Right lung (tissue), 5 donors: ENCODE data around the gene TBC1D21. TPM values are rescaled to one million over a fixed set of nuclear protein-coding genes. Genes with fewer than 3 reads are reported as not detected.

Experiments
- DNase-seq, 2 donors: peaks; one replicate each; pipeline ENCODE4 v3.0.0-alpha.2; 2013
- polyA plus RNA-seq, 5 donors: library from polyadenylated mRNA; unstranded; fragments of 120-200 nt; gene quantifications; one replicate each; pipeline versions ENCODE4 v1.2.1 to v1.2.3, GENCODE V29; 2013; ENCODE audit warnings: inconsistent platforms in 1 of 5, low replicate concordance in 1 of 5; ENCODE audit not compliant: insufficient read length in 5 of 5, insufficient read depth in 1 of 5

Gene TBC1D21
- polyA plus RNA-seq, 5 donors = not detected

- DNase-seq = peak in 1 of 2 donors; percentile 78
Observed at GRCh38 chr15:73908030-73908821, 34.9 kb downstream of the TBC1D21 start.

- DNase-seq = no peak
Observed at GRCh38 chr15:73908822-73909122, 35.4 kb downstream of the TBC1D21 start.

DNA sequence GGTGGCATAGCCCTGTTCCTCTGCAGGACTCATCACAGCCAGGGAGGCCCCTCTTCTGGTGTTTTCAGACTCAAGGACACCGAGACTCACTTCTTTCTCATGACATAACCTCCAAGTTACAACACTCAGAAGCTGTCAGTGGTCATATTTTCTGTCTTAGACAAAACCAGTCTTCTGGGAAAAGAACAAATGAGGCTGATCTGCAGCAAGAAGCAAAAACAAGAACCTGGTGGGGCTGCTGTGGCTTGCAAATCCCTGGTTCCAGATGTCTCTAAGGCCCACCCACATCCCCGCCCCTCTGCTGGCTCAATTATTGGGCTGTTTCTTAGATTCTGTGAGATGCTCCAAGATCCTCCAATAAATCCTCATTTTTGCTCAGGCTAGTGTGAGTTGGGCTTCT is 36.3 kb downstream of the TBC1D21 start:
- no peak for DNase-seq

- DNase-seq = no peak
Observed at GRCh38 chr15:73910522-73911303, 37.3 kb downstream of the TBC1D21 start.

- no peak for DNase-seq
Observed at GRCh38 chr15:73912030-73912596, 38.7 kb downstream of the TBC1D21 start.

- DNase-seq = no peak
Observed at GRCh38 chr15:73914145-73914544, 40.8 kb downstream of the TBC1D21 start.

- DNase-seq = no peak
Observed at GRCh38 chr15:73915082-73915481, 41.7 kb downstream of the TBC1D21 start.

DNA sequence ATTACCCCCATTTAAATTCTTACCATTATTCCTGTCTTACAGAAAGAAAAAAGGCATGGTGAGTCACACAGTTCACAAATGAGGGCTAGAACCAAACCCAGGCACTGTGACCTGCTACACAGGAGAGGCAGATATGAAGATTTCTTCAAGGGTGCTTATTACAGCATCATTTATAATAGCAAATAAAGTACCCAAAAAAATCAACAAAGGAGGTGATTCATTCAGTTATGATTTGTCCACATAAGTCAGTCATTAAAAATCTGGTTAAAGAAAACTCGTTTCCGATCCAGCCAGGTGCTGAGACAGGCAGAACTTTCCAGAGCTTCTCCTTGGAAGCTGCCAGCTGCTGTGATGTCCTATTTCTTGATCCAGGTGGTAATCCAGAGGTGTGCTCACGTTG is 45.4 kb downstream of the TBC1D21 start:
- no peak for DNase-seq

DNA sequence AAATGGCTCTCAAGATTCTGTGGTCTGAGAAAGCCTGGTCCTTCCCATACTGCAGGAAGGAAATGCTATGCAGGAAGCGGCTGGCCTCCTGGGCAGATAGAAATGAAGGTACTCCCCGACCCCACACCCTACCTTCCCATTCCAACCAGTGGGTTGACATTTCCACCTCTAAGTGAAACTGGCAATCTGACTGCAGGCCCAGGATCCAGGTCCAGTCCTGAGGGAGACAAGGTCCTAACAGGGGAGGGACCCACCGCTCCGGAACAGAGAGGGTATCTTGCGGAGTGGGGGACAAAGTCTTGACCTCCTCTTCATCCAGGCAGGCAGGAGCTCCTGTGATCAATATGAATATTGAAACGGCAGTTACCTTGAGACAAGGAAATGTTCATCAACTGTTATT is 46.3 kb downstream of the TBC1D21 start:
- no peak for DNase-seq

GRCh38 chr15:73921254-73921925 is 48.0 kb downstream of the TBC1D21 start:
- DNase-seq = no peak

DNA sequence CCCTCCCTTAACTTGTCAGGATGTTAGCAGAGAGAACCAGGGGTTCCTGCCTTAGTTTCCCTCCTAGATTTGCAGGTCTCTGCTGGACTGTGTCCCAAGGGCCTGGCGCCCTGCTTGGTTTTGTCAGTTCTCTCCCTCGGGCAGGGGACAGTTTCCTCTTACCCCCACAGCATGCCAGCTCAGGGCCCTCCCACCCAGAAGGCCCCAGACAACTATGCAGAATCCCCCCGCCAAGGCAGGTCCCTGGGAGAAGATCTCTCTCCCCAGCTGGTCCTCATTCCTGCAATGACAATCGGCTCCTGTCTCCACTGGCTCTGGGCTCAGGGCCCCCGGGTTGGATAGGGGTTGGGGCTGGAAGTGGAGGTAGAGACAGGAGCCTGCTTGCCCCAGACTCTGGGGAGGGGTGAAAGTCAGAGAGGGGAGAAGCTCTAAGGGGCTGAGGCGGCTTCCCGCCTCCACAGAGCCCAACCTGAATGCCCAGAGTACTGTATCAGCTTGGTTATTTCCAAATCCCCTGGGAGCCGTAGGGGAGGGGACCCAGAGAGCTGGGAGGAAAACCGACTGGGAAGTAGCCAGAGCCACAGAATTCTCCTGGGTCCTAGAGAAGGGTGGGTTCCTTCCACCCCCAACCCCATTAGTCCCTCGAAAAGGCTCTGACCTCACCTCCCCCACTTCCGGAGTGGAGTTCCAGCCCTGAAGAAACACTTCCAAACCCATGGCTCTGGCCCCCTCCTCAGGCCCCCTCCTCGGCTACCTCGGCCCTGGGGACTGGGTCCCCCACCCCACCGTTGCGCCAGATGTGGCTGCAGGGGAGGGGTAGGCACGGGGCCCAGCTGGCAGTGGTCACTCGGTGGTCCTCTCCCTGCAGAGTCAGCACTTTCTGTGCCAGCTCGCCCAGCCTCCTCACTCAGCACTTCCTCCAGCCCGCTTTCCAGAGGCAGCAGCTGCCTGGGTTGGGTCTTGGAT is 49.1 kb downstream of the TBC1D21 start:
- DNase-seq = peak; percentile 90 to 92

DNA sequence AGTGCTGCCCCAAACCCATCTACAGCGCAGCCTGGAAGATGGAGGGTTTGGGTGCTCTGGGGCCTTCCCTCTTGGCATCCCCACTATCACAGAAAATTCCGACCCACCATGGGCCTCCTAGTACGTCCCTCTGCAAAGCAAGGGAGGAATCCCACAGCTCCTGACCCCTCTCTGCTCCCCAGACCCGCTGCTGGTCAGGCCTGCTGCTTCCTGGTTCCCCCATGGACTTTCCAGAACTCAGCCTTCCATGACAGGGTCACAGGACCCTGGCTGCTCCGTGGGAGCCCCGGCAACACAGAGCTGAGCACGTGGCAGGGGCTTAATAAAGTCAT is 49.8 kb downstream of the TBC1D21 start:
- no peak for DNase-seq

DNA sequence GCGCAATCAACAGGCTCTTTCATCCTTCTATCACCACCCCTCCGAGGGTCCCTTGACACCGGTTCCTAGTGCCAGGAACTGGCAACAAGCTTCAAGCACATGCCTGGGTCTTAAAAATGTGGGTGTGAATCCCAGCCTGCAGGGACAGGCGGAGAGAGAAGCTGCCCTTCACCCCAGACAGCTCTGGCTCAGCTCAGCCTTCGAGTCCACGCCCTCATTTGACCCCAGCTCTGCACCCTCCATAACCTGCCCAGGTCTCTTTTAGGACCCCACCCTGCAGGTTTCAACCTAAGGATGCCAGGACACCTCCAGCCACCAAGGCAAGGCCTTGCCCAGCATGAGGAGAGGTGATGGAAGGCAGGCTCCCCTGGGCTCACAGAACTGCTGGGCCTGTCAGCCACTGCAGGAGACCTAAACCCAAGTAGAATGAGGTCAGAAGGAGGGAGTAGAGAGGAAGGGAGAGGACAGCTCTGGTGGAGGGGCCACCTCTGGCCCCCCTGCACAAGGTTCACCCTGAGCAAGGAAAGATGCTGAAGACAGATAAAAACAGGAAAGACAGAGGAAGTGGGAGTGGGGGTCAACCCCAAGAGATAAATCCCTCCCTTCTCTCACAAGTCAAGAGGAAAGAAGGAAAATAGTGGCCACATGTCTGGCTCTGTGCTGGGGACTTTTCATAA is 50.3 kb downstream of the TBC1D21 start:
- DNase-seq = no peak

GRCh38 chr15:73924171-73924921 is 51.0 kb downstream of the TBC1D21 start:
- no peak for DNase-seq

- DNase-seq = no peak
Observed at GRCh38 chr15:73925848-73926218, 52.5 kb downstream of the TBC1D21 start.

DNA sequence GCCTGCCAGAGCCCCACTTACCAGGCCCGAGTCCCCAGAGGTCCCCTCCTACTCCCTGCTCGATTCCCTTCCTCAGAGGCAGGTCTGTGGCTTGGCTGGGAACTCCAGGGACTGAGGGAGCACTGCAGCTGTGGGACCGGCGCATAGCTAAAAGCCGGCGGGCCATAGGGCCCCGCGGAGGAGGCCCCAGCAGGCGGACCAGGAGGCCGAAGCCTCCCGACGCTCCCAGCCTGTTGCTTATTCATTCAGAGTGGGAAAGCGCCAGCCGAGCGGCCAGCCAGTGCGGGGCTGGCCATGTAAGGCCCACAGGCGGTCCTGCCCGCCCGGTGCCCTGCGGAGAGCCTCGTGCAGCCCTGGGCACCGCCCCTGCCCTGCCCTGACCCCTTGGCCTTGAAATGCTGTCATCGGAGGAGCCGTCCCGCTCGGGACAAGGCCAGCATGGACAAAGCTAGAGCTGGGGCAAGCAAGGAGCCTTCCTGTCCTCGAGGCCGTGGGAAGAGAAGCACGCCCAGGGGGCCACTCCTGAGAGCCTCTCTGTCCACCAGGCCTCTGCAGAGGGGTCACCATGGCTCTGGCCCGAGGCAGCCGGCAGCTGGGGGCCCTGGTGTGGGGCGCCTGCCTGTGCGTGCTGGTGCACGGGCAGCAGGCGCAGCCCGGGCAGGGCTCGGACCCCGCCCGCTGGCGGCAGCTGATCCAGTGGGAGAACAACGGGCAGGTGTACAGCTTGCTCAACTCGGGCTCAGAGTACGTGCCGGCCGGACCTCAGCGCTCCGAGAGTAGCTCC is 53.0 kb downstream of the TBC1D21 start, which contains the start of gene LOXL1:
LOXL1 (plus strand) TSS at position 244 of the 784 bp plus-strand sequence; CDS start at position 566, 322 bp downstream.
- DNase-seq = peak; percentile 63 to 71

GRCh38 chr15:73927003-73927475 is 53.7 kb downstream of the TBC1D21 start:
- no peak for DNase-seq

GRCh38 chr15:73927476-73928240 is 54.3 kb downstream of the TBC1D21 start:
- DNase-seq = no peak
